Activated CD8-positive, alpha-beta memory T cell treated with anti-CD3 and anti-CD28 coated beads for 24 hours (primary cell): ENCODE data around the gene INO80C.
"Not testable (repeated sequence)": the region's sequence is repeated elsewhere in the genome, so short reads cannot be mapped to it uniquely, and the experiment has no call there.

Experiments
- DNase-seq: peaks from one replicate; pipeline ENCODE4 v3.0.0-alpha.2; 2020

INO80C gene

DNA sequence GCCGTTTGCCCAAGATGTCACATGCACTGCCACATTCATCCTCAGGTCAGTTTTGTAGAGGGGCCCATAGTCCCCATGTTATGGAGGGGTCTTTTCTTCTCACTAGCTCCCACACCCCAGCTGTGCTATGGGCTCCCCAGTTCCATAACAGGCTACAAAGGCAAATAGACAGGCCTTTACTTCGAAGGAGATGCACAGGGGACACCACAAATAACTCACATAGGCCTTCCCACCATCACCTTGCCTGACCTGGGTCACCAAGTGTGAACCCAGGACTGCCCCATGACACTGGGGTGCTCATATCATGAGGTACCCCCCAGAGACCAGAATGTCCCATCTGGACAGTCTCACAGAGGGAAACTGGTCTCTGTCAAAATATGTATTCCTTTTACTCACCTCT is 15.0 kb upstream of the INO80C start:
- DNase-seq: no peak

DNA sequence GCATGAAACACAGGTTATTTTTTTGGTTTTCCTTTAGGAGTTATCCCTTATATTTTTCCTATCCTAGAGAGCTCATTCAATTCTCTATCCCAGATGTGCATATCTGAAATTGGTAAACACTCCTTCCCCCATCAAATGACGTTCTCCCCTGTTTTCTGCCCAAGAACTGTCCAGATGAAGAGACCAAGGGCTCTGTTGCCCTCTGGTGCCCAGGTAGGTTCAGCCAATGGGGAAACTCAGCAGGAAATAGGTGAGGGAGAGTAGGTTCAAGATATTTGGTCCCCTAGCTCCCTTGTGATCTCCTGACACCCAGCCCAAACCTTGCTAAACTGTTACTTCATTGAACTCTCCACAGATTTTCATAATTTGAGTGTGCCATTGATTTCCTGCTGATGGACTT is 14.1 kb upstream of the INO80C start:
- no peak for DNase-seq

DNA sequence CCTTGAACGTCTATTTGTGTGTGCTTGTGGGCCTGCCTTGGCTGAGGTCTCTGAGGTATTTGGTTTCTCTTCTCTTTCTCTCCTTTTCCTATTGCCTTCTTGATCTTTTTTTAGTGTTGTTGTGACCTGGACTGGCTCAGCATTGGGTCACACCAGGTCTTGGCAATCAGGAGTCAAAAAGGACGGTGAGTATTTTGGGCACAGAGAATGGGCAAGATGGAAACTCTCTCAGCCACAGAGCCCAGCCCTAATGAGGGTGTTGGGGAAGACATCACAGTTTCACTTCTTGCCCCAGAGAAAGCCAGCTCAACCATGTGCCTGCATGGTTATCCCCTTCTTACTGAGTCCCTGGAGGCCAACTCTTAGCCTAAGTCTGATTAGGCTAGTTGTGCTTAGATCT is 13.7 kb upstream of the INO80C start:
- DNase-seq: no peak

DNA sequence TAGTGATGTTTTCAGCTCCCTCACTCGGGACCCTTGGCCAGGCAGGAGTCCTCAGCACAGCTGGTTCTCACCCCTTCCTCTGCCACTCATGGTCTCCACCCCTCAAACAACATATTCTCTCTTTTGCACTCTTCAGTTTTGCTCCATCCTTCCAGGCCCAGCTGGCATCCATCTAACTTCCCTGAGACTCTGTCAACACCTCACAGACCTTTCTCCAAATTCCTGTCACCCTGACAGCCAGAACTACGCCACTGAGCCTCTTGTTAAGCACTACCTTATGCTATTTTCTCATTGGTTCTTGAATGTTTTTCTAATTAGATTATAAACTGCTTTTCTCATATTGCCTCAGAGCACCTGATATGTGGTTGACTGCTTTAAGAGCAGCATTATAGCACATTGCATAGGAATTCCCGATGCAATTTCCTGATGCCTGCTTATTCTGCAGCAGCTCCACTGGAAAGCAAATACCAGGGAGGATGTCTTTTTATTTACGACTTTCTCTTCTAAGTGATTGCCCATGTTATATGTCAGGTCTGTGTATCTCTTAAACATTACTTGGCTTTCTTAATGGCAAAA is 12.4 kb upstream of the INO80C start:
- no peak for DNase-seq

DNA sequence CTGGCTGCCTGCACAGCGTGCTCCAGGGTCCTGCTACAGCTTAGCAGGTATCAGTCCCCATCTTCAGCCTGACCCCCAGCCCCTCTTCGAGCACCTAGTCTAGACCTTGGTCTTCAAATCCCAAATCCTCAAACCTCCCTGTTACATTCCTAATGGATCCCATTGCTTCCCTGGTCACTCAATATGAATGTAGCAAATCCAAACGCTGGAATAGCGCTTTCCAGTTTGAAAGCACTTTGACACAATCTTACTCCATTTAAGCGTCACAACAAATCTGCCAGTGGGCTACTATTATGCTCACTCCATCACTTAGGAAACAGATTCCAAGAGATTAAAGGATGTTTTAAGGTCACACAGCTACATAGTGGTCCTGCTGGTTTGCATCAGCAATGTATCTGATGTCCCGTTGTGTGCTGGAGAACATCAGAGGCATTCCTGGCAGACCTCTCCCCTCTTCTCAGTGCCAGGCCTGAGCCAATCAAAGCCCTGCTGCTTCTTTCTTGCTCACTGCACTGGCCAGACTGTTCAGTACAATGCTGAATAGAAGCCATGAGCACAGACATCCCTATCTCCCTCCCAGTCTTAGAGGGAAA is 11.1 kb upstream of the INO80C start:
- no peak for DNase-seq

DNA sequence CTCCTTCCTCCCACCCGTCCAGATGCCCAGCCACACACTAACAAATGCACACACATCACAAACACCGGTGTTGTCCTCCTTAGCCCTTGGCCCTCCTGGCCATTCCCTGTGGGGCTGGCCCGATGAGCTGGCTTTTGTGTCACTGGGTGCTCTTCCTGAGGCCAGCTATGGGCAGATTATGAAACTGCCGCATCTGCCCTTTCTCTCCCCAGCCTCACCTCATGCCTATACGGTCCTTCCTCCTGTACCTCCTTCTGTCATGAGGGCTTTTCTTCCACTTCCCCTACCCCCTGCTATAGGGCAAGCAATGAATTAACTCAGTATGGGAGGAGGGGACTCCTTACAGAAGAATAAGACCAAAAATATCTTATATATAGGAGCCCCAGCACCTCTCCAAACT is 10.3 kb upstream of the INO80C start:
- DNase-seq: no peak

DNA sequence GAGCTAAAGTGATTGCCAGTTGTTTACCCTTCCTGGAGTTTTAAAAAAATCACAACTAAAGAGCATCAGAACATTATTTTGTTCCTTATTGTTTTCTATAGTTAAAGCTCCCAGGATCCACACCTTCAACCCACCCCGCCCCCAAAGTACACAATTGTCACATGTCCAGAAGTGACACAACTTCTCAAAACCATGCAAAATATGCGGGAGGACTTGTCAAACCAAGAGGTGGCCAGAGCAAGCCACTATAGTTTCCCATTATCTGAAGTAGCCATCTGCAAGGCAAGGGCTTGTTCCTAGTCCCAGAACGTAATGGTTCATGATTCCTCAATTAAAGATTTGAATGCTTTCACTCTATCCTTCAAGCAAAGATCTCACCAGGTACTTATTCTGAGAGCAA is 9.9 kb upstream of the INO80C start:
- DNase-seq: no peak

DNA sequence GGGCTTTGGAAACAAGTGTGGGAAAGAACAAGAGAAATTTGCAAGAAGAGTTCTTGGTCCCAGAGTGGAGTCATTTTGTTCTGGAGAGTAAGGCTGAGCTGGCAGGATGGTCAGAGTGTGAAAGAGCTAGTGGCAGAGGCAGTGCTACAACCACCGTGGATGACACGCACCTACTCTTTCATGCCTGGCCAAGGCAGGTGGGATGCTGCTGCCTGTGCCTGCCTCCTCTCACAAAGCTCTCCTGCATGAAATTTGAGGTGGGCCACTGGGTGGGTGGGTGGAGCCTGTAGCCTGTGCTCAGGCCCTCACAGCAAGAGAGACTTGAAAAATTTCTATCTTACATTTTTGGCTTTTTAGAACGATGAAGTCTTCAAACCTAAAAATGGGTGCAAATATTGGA is 9.4 kb upstream of the INO80C start:
- no peak for DNase-seq

DNA sequence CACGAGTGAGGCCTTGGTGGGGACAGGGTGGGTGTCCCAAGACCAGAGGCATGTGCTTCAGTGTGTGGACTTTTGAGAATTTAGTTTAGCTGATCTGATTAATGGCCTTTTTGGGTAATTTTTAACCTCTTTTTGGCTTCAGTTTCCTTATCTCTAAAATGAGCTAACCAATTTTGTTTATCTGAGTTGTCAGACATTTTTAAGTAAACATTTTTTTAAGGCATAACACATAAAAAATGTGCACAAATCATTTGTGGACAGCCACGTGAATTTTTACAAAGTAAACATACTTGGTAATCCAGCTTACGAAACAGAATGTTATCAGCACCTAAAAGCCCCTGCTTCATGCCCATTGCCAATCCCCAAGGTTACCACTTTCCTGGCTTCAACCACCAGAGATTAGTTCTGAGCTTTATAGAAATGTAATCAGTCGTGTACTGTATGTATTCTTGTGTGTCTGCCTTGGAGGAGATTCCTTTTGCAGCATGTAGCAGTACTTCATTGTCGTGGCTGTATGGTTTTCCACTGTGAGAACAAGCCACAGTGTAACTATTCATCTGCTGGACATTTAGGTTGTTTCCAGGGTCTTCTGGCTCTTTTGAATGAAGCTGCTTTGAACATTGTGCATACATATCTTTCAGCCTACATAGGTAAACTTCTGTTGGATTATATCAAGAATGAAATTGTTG is 8.4 kb upstream of the INO80C start:
- DNase-seq: no peak

DNA sequence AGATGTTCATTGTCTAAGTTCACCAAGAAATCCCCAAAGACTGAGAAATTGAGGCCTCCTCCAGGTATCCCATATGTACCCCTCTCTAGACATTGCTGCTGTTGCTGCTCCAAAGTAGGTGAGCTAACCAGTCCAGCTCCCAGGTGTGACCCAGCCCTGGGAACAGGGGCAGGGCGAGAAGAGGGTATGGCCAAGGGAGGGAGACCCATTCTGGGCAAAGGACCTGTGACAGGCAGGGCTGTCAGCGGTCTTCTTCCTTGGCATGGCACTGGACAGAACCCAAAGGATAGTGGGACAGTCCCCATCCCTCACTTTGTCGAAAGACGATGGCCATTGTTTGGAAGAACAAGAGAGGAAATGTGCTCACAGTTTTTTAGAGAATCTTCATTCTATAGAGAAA is 7.2 kb upstream of the INO80C start:
- DNase-seq: no peak

DNA sequence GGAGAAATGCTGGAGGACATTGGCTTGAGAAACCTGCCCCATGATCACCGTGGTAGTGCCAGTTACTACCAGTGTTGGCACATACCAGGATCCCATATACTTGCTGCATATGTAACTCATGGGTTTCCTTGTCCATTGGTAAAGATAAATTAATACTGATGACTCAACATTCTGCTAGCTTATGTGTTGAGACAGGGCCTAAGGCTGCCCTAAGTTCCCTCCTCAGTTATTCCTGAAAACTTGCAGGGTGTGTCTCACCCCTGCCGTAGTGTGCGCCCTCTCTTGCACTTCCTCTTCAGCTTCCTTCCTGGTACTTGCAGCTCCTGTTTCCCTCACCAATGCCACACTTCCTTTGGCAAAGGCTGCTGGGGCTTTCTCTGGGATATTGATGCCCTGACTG is 4.3 kb upstream of the INO80C start:
- DNase-seq: no peak

DNA sequence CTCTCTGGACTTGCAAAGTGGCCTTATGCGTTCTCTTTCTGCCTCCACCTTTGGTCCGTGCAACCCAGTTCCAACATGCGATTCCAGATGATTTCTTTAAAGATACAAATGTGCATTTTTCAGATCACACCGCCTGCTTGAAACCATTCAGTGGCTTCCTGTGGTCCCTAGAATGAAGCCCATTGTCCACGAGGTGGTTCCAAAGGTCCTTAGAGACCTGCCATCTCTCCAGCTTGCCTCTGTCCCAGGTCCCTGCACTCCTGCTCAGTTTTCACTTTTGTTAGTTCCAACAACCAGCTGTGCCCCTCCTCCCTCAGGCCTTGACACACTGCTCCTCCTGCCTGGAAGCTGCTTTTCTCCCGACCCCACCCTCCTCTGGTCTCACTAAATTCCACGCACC is 3.6 kb upstream of the INO80C start:
- DNase-seq: no peak

DNA sequence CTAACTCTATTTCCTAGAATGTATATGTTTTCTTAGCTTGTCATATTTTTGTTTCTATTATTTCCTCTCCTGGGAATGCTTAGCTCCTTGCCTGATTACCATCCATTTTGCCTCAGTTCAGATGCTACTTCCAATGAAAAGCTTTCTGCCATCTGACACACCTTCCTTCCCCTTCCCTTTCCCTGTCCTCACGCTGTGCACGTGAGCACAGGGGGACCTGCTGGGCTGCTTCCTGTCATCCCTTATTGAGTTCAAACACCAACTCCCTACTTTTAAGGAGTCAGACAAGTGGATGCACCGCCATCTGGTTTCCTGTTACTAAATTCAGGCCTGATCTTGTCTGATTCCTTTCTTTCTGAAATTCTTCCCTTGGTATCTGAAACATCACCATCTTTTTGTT is 2.4 kb upstream of the INO80C start:
- no peak for DNase-seq

DNA sequence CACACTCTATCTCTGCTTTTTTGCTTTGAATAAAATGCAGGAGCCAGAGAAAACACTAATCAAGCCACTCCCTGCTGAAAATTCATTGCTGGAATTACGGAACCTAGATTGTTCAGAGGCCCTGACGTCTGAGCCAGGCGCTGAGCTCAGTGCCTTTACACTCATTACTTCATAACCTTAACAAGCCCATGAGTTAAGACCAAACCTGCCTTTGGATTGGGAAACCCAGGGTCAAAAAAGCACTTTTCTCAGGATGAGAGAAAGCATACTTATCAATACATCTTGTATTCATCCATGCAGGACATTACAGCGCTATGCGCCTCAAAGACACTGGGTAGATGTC is 762 bp downstream of the INO80C start:
- DNase-seq: no peak

DNA sequence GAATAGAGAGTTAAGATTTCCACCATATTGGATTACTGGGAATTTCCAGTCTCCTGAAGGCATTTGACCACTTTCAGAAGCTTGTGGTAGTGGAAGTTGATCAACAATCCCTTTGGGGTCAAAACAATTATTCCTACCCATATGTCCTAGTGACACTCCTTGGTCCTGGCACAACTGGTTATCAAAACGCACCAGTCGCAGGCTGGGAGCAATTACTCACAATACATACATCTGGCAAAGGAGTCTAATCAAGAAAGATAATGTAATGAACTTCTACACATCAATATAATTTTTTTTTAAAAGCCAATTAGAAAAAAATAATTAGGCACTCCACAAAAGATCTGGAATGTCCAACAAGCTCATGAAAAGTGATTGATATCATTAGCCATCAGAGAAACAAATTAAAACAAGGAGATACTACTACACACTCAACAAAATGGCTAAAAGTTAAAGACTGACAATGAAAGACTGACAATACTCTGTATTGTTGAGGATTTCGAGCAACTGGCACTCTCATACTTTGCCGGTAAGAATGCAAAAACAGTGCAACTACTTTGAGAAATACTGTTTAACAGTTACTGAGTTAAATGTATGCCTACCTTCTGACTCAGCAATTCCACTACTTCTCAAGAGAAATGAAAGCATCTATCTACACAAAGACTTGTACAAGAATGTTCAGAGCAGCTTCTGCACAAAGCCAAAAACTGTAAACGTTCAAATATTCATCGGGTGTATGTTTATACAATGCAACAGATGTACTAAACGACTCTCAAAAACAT is 2.0 kb downstream of the INO80C start:
- no peak for DNase-seq

DNA sequence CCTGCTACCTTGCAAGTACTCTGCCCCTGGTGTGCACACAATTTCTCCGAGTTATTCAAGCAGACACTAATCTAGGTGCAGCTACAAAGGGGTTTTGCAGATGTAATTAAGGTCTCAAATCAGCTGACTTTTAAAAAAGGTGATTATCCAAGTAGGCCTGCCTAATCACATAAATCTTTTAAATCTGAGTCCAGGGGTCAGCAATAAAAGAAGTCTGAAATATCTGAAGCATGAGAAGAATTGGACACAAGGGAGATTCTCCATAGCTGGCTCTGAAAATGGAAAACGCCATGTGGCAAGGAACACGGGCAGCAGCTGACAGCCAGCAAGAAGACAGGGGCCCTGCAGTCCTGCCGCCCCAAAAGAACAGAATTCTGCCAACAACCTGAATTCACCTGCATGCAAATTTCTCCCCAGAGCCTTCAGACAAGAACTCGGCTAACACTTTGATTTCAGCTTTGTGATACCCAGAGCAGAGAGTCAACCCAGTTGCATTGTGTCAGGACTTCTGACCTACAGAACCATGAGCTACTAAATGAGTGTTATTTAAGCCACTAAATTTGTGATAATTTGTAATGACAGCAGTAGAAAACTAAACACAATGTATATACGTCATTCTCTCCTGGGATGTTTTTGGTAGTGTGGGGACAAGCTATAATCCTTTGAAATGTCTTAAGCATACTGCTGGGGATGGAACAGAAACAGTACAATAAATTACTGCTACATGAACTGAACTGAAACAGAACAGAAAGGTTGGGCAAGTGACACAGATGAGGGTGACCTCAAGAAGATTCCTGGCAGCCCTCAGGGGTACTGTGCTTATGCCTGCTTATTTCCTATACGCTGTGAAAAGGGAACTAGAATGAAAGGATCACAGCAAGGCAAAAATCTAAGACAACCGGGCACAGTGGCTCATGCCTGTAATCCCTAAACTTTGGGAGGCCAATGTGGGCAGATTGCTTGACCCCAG is 3.2 kb downstream of the INO80C start:
- no peak for DNase-seq

DNA sequence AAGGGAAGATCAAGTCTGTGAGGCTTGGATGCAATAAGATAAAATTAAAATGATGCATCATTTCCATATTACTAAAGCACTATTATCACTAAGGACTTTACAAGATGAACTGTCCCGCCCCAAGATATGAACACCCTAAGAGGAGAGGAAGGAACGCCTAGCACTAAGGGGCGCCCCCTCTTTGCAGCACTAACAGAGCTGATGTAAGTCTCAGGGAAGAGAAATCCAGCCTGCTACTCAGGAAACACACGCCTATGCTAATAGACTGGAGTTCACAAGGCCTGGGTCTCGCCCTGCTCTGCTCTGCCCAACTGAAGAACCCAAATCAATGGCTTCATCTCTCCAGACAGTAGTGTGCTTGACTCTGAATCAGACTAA is 6.1 kb downstream of the INO80C start:
- no peak for DNase-seq

DNA sequence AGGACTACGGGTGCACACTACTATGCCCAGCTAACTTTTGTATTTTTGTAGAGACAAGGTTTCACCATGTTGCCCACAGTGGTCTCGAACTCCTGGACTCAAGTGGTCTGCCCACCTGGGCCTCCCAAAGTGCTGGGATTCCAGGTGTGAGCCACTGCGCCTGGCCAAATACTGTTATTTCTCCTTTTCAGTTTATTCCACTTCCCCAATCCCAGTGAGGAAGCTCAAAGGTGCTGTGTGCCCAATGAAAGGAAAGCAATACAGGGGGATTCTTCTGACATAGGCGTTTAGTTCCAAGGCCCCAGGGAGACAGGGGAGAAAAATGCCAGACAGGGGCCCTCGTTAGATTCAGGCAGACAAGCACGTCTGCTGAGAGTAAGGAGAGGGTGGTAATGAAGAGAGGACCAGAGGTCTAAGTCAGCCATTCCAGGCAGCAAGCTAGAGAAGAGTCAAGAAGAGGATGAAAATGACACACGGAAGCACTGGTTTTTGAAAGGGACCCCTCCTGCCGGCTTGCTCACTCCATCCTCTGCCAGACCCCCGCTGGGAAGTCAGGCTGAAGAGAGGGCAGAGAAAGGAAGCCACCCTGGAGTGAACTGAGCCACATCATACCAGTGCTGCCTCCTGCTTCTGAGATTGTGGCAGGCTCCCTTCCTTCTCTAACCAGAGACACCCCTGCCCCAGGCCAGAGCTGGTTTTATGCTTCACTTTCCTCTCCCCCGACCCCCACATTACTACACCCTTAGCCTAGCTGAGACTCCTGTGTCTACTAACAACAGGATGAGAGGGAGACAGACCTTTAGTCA is 6.7 kb downstream of the INO80C start:
- no peak for DNase-seq

DNA sequence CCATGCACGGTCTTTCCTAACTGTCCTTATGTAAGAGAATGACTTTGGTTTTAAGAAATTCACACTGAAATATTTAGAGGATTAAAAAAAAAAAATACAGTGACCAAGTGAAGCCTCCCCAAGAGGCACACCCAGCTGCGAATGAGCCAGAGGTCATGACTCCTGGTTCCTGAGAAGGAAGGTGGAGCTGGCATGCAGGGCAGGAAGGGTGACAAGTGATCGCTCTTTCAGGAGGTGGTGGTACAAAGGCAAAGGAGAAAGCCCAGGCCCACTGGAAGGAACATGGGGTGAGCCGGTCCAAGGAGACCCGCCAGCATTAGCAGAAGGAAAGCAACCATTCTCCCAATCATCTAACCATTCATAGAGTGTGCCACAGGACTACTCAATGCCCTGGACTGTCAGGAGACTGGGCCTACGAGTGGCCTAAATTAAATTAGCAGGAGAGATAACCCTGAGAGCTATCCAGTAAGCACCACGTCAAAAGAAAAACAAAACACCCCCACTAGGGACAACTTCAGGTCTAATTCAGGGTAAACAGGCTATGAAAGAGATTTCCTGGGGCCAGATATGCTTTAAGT is 7.8 kb downstream of the INO80C start:
- no peak for DNase-seq

DNA sequence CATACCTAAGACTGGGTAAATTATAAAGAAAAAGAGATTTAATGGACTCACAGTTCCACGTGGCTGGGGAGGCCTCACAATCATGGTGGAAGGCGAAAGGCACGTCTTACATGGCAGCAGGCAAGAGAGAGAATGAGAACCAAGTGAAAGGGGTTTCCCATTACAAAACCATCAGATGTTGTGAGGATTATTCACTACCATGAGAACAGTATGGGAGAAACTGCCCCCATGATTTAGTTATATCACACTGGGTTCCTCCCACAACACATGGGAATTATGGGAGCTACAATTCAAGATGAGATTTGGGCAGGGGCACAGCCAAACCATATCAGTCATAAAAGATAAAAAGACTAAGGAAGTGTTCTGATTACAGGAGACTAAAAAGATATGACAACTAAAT is 8.5 kb downstream of the INO80C start:
- not testable (repeated sequence) for DNase-seq

DNA sequence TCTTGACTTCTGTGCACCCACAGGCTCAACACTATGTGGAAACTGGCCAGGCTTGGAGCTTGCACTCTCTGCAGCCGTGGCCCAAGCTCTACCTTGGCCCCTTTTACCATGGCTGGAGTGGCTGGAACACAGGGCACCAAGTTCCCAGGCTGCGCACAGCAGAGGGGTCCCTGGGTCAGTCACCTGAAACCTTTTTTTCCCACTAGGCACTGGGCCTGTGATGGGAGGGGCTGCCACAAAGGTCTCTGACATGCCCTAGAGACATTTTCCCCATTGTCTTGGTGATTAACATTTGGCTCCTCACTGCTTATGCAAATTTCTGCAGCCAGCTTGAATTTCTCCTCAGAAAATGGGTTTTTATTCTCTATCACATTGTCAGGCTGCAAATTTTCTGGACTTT is 9.4 kb downstream of the INO80C start:
- DNase-seq: not testable (repeated sequence)

DNA sequence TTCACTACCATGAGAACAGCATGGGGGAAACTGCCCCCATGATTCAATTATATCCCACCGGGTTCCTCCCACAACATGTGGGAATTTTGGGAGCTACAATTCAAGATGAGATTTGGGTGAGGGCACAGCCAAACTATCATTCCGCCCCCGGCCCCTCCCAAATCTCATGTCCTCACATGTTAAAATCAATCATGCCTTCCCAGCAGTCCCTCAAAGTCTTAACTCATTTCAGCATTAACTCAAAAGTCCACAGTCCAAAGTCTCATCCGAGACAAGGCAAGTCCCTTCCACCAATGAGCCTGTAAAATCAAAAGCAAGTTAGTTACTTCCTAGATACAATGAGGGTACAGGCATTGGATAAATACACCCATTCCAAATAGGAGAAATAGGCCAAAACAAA is 10.2 kb downstream of the INO80C start:
- not testable (repeated sequence) for DNase-seq
